ENCODE measurements around the gene DISC1. TPM values are rescaled to one million over a fixed set of nuclear protein-coding genes. Genes with fewer than 3 reads are reported as not detected.

The DISC1 gene

Small RNA genes within 50 kb of the gene (small RNA-seq; reads per million reads assigned to genes)
- not detected for gene RF02102 (ENCODE audit: insufficient read depth)
- not detected for gene RNU5A-5P (ENCODE audit: insufficient read depth)

Measured in neuronal stem cell (in vitro differentiated cells).